Gastroesophageal sphincter (tissue), 3 donors: ENCODE measurements around the gene TMEM244.

Experiments used
- CTCF ChIP-seq, 4 experiments: fragments of 200-600 bp in 2 of 4; fragments of 450-650 bp in 2 of 4; sonication (generic) in 1 of 4; IDR thresholded peaks; one replicate each; pipeline ENCODE4 v1.5.1; 2017 to 2019; ENCODE audit warnings: antibody characterized with exemption in 4 of 4, mild to moderate bottlenecking in 2 of 4, moderate library complexity in 2 of 4
- POLR2A ChIP-seq, 2 donors: fragments of 450-650 bp; IDR thresholded peaks; one replicate each; pipeline ENCODE4 v1.6.1; 2017; ENCODE audit warnings: antibody characterized with exemption in 2 of 2, mild to moderate bottlenecking in 2 of 2, moderate library complexity in 1 of 2
- POLR2AphosphoS5 ChIP-seq: sonication (generic); formaldehyde crosslinking; IDR thresholded peaks from one replicate; pipeline ENCODE4 v1.6.1; 2017; ENCODE audit warnings: antibody characterized with exemption

GRCh38 chr6:129801909-129802308, 59.2 kb downstream of the TMEM244 start:
- TF ChIP-seq POLR2AphosphoS5 (no peak), POLR2A (IDR thresholded peaks at IDR 0.05) (no peak), CTCF (IDR thresholded peaks at IDR 0.05) (no peak)
